ENCODE data around the gene EGLN1. TPM values are rescaled to one million over a fixed set of nuclear protein-coding genes. Genes with fewer than 3 reads are reported as not detected.

EGLN1 gene
- total RNA-seq, 1 donor from 2014 or later: 27.5 TPM

- peak overlapping the region; percentile 86 for H3K4me3 Mint-ChIP-seq (ENCODE audit: unreplicated experiment)
- TF ChIP-seq CTCF (IDR thresholded peaks at IDR 0.05): no peak
- no peaks in the 10 kb centered on the region for H3K27me3 Mint-ChIP-seq (ENCODE audit: unreplicated experiment)
- H3K4me1 Mint-ChIP-seq (ENCODE audit: unreplicated experiment): peaks cover 58% of the 10 kb centered on the region
- peaks cover 8% of the 10 kb centered on the region for H3K36me3 Mint-ChIP-seq (ENCODE audit: unreplicated experiment)
- DNase-seq (ENCODE audit: extremely low spot score, unreplicated experiment): no peak
- peak overlapping the region; percentile 17 for H3K27ac Mint-ChIP-seq (ENCODE audit: unreplicated experiment)
- H3K9me3 Mint-ChIP-seq (ENCODE audit: unreplicated experiment): no peaks in the 10 kb centered on the region
Measured at GRCh38 chr1:231418101-231418740, 3.9 kb downstream of the EGLN1 start.

DNA sequence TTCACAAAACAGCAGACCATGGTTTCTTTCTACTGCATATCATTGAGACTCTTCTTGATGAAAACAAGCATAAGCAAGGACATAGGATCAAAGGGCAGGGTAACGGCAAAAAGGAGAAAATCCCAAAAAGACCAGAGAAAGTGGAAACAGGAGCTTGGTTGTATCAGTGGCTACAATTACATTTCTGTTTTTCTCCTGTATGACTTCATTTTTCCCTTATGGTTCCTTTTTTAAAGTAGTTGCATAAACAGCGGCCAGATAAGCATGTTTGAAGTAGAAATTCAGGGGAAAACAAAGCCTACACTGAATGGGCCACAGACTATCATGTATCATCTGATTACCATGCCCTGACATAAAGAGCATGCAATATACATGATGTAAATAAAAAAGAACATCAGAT is 4.6 kb downstream of the EGLN1 start:
- Mint-ChIP-seq H3K4me3 (ENCODE audit: unreplicated experiment) (peak overlapping the region; percentile 29), H3K27ac (ENCODE audit: unreplicated experiment) (peak overlapping the region; percentile 13), H3K36me3 (ENCODE audit: unreplicated experiment) (peaks cover 12% of the 10 kb centered on the region), H3K27me3 (ENCODE audit: unreplicated experiment) (no peaks in the 10 kb centered on the region), H3K9me3 (ENCODE audit: unreplicated experiment) (no peaks in the 10 kb centered on the region), H3K4me1 (ENCODE audit: unreplicated experiment) (peaks cover 54% of the 10 kb centered on the region)
- TF ChIP-seq CTCF (IDR thresholded peaks at IDR 0.05): no peak
- DNase-seq (ENCODE audit: extremely low spot score, unreplicated experiment): no peak

DNA sequence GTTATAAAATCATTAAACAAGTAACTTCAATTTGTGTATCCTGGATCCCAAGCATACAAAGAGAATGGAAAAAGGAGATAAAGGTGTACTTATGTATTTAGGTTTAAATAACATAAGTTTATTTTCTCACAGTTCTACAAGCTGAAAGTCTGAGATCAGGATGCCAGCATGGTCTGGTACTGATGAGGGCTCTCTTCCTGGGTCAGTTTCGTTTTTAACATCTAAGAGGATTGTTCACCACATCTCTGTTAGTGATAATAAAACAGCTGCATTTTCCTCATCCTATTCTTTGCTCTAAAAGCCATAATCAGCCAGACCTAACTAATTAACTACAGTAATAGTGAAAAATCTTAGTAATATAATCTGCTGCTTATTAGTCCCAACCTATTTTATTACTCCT is 5.2 kb downstream of the EGLN1 start:
- Mint-ChIP-seq H3K4me1 (ENCODE audit: unreplicated experiment) (peaks cover 56% of the 10 kb centered on the region), H3K9me3 (ENCODE audit: unreplicated experiment) (no peaks in the 10 kb centered on the region), H3K27ac (ENCODE audit: unreplicated experiment) (no peak overlapping the region), H3K27me3 (ENCODE audit: unreplicated experiment) (no peaks in the 10 kb centered on the region), H3K4me3 (ENCODE audit: unreplicated experiment) (peak overlapping the region; percentile 29), H3K36me3 (ENCODE audit: unreplicated experiment) (peaks cover 15% of the 10 kb centered on the region)
- DNase-seq (ENCODE audit: extremely low spot score, unreplicated experiment): no peak
- no peak for TF ChIP-seq CTCF (IDR thresholded peaks at IDR 0.05)

- Mint-ChIP-seq H3K9me3 (ENCODE audit: unreplicated experiment) (no peaks in the 10 kb centered on the region), H3K4me3 (ENCODE audit: unreplicated experiment) (no peak overlapping the region), H3K4me1 (ENCODE audit: unreplicated experiment) (peaks cover 58% of the 10 kb centered on the region), H3K27ac (ENCODE audit: unreplicated experiment) (no peak overlapping the region), H3K36me3 (ENCODE audit: unreplicated experiment) (peaks cover 15% of the 10 kb centered on the region), H3K27me3 (ENCODE audit: unreplicated experiment) (no peaks in the 10 kb centered on the region)
- no peak for TF ChIP-seq CTCF (IDR thresholded peaks at IDR 0.05)
- DNase-seq (ENCODE audit: extremely low spot score, unreplicated experiment): no peak
Measured at GRCh38 chr1:231415018-231415583, 7.0 kb downstream of the EGLN1 start.

DNA sequence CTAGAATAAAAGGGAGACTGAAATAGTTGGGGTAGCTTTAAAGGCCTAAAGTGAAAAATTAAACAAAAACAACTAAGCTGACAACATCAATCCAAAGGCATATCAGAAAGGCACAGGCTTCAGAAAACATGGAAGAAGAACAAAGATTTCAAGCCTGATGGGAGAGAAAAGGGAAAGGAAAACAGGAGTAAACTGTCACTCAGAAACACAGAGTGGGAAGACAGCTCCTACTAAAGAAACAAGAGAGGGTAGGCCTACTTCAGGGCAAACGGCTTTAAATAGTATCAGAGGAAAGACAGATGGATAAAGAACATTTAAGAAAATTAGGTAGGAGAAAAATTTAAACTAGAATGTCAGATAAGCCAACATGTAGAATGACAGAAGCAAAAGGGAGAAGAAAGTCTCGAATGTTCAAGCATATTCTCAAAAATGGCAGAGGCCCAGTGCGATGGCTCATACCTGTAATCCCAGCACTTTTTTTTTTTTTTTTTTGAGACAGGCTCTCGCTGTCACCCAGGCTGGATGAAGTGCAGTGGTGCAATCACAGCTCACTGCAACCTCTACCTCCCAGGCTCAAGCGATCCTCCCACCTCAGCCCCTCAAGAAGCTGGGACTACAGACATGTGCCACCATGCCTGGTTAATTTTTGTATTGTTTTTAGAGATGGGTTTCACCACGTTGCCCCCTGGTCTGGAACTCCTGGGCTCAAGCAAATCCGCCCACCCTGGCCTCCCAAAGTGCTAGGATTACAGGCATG is 7.6 kb downstream of the EGLN1 start:
- Mint-ChIP-seq H3K27ac (ENCODE audit: unreplicated experiment) (peak overlapping the region; percentile 74), H3K27me3 (ENCODE audit: unreplicated experiment) (no peaks in the 10 kb centered on the region), H3K9me3 (ENCODE audit: unreplicated experiment) (no peaks in the 10 kb centered on the region), H3K4me1 (ENCODE audit: unreplicated experiment) (peaks cover 52% of the 10 kb centered on the region), H3K4me3 (ENCODE audit: unreplicated experiment) (no peak overlapping the region), H3K36me3 (ENCODE audit: unreplicated experiment) (peaks cover 15% of the 10 kb centered on the region)
- TF ChIP-seq CTCF (IDR thresholded peaks at IDR 0.05): no peak
- no peak for DNase-seq (ENCODE audit: extremely low spot score, unreplicated experiment)
